A549 (cell line): Measurements from ENCODE around the gene LRFN2. TPM values are rescaled to one million over a fixed set of nuclear protein-coding genes. Genes with fewer than 3 reads are reported as not detected.

ENCODE experiments used
- ATAC-seq, 2 experiments: fragments of 200-7000 bp in 1 of 2; fragments of >200 bp in 1 of 2; cut with Nextera tagmentation in 1 of 2; cut with Tn5 transposase in 1 of 2; 3 replicates each; pipeline versions ENCODE4 v1.8.0 to v1.9.1; 2018 to 2020; ENCODE audit warnings: mild to moderate bottlenecking in 1 of 2, moderate library complexity in 1 of 2
- CTCF ChIA-PET: fragments of 300-600 bp; sonication (Branson Sonifier 250); formaldehyde crosslinking; extraction: SDS; loops from one replicate; lab custom pipeline; 2021; ENCODE audit warnings: antibody characterized with exemption, inconsistent platforms; lab: Yijun Ruan, JAX
- POLR2A ChIA-PET: fragments of 350-600 bp; formaldehyde crosslinking; extraction: SDS; loops from one replicate; lab custom pipeline; 2021; ENCODE audit warnings: antibody characterized with exemption, inconsistent platforms; lab: Yijun Ruan, JAX
- DNase-seq, 2 experiments: peaks; one replicate each; pipeline versions ENCODE4 v3.0.0 to v3.0.0-alpha.2; 2011 to 2016; ENCODE audit warnings: low read depth in 1 of 2, low spot score in 1 of 2
- FAIRE-seq: peaks from 2 replicates; lab custom pipeline; 2011; peaks lifted over from hg19 to GRCh38; lab: Jason Lieb, UNC
- H3K27ac ChIP-seq, 2 experiments: fragments of >200 bp; sonication (Bioruptor Twin); formaldehyde crosslinking; 3 replicates each; pipeline ENCODE4 v1.5.1; 2016 to 2017
- H3K4me1 ChIP-seq: fragments of >200 bp; sonication (Bioruptor Twin); formaldehyde crosslinking; 3 replicates; pipeline ENCODE4 v1.6.1; 2016
- H3K4me2 ChIP-seq: fragments of >200 bp; sonication (Bioruptor Twin); formaldehyde crosslinking; 3 replicates; pipeline ENCODE4 v1.6.1; 2016
- H3K4me3 ChIP-seq: fragments of >200 bp; sonication (Bioruptor Twin); formaldehyde crosslinking; 3 replicates; pipeline ENCODE4 v1.5.1; 2016
- H3K9me3 ChIP-seq: fragments of >200 bp; sonication (Bioruptor Twin); formaldehyde crosslinking; 3 replicates; pipeline ENCODE4 v1.6.1; 2016
- BHLHE40 ChIP-seq: IDR thresholded peaks from 2 replicates; pipeline ENCODE4 v1.6.1; 2012; ENCODE audit warnings: low read depth, low read length, inconsistent platforms
- CEBPB ChIP-seq, 2 experiments: fragments of >200 bp in 1 of 2; sonication (Bioruptor Twin) in 1 of 2; formaldehyde crosslinking in 1 of 2; IDR thresholded peaks; 2 replicates each; pipeline ENCODE4 v1.6.1; 2012 to 2016
- CHD2 ChIP-seq: fragments of 150-350 bp; IDR thresholded peaks from 2 replicates; pipeline ENCODE4 v1.6.1; 2014; ENCODE audit warnings: low read length; ENCODE audit not compliant: partially characterized antibody
- CHD4 ChIP-seq: fragments of 200-600 bp; sonication (generic); IDR thresholded peaks from 2 replicates; pipeline ENCODE4 v1.6.1; 2016; ENCODE audit warnings: antibody characterized with exemption, mild to moderate bottlenecking, borderline replicate concordance
- FOSL2 ChIP-seq, 2 experiments: fragments of 450-650 bp in 1 of 2; fragments of >200 bp in 1 of 2; sonication (Bioruptor Twin) in 1 of 2; formaldehyde crosslinking; IDR thresholded peaks; 2 replicates each; pipeline versions ENCODE4 v1.5.0 to v1.6.1; 2016 to 2020; ENCODE audit warnings: mild to moderate bottlenecking in 1 of 2, moderate library complexity in 1 of 2
- GATA3 ChIP-seq: IDR thresholded peaks from 2 replicates; pipeline ENCODE4 v1.6.1; 2012; ENCODE audit warnings: borderline replicate concordance
- HEYL ChIP-seq: fragments of 250-450 bp; sonication (Bioruptor Pico); IDR thresholded peaks from 2 replicates; pipeline ENCODE4 v1.8.0; 2021; ENCODE audit warnings: mild to moderate bottlenecking, moderate library complexity
- HOXB13 ChIP-seq: fragments of 250-450 bp; sonication (Bioruptor Pico); IDR thresholded peaks from 2 replicates; pipeline ENCODE4 v1.5.0; 2020; ENCODE audit warnings: low read depth, mild to moderate bottlenecking, moderate library complexity
- HOXB5 ChIP-seq: fragments of 250-450 bp; sonication (Bioruptor Pico); IDR thresholded peaks from 2 replicates; pipeline ENCODE4 v1.5.0; 2020; ENCODE audit warnings: mild to moderate bottlenecking, moderate library complexity
- JUN ChIP-seq, 2 experiments: fragments of >200 bp; sonication (Bioruptor Twin); formaldehyde crosslinking; IDR thresholded peaks; 2 replicates in 1 of 2; 3 replicates in 1 of 2; pipeline ENCODE4 v1.6.1; 2016 to 2017
- MYC ChIP-seq: IDR thresholded peaks from 2 replicates; pipeline ENCODE4 v1.6.1; 2012; ENCODE audit warnings: mild to moderate bottlenecking, inconsistent platforms, low read length, improper control_type of control experiment, borderline replicate concordance
- RAD21 ChIP-seq, 2 experiments: fragments of >200 bp in 1 of 2; sonication (Bioruptor Twin) in 1 of 2; formaldehyde crosslinking in 1 of 2; IDR thresholded peaks in 1 of 2; conservative IDR thresholded peaks in 1 of 2; 2 replicates in 1 of 2; 3 replicates in 1 of 2; pipeline ENCODE4 v1.6.1; 2012 to 2018; ENCODE audit warnings: inconsistent platforms in 1 of 2
- RCOR1 ChIP-seq: fragments of 150-350 bp; IDR thresholded peaks from 2 replicates; pipeline ENCODE4 v1.6.1; 2014; ENCODE audit warnings: antibody characterized with exemption, low read length, low read depth
- RNF2 ChIP-seq: fragments of 200-600 bp; sonication (generic); IDR thresholded peaks from 2 replicates; pipeline ENCODE4 v1.6.1; 2016; ENCODE audit warnings: low read depth, mild to moderate bottlenecking, antibody characterized with exemption, moderate library complexity, borderline replicate concordance
- ZC3H11A ChIP-seq: fragments of 450-650 bp; IDR thresholded peaks from 2 replicates; pipeline ENCODE4 v1.6.1; 2014; ENCODE audit warnings: antibody characterized with exemption, mild to moderate bottlenecking
- ZFP36 ChIP-seq: fragments of 450-650 bp; IDR thresholded peaks from 2 replicates; pipeline ENCODE4 v1.6.1; 2014; ENCODE audit warnings: borderline replicate concordance; ENCODE audit not compliant: partially characterized antibody
- WGBS: methylation state at CpG from one replicate; pipeline ENCODE4 v1.1.6; 2017; ENCODE audit errors: missing lambda C conversion rate; 5-methylcytosine and 5-hydroxymethylcytosine counted together
- polyA plus RNA-seq, 4 experiments: library from polyadenylated mRNA; depleted of rRNA in 3 of 4; stranded (reverse); fragments of >200 nt; fragmentation: RNase III in 1 of 4; extraction: RNeasy Plus Mini Kit Qiagen cat#74134 plus additional on column Dnase treatment in 1 of 4; gene quantifications; 2 replicates in 3 of 4; 3 replicates in 1 of 4; pipeline ENCODE4 v1.2.3, GENCODE V29; 2011 to 2017
- TF ChIP-seq, protein P1 (sequence below): IDR thresholded peaks from 2 replicates; pipeline ENCODE4 v1.6.1; 2012; ENCODE audit warnings: low read depth, borderline replicate concordance
- TF ChIP-seq, protein P2 (sequence below): IDR thresholded peaks from 2 replicates; pipeline ENCODE4 v1.6.1; 2012
- TF ChIP-seq, protein P3 (sequence below): fragments of 150-350 bp; IDR thresholded peaks from 2 replicates; pipeline ENCODE4 v1.6.1; 2014; ENCODE audit warnings: low read depth, mild to moderate bottlenecking, low read length
- TF ChIP-seq, protein P4 (sequence below): IDR thresholded peaks from 2 replicates; pipeline ENCODE4 v1.6.1; 2012
- TF ChIP-seq, protein P5 (sequence below): fragments of 250-450 bp; sonication (Bioruptor Pico); IDR thresholded peaks from 2 replicates; pipeline ENCODE4 v1.5.0; 2021; ENCODE audit warnings: mild to moderate bottlenecking, moderate library complexity, borderline replicate concordance

Gene LRFN2
- polyA plus RNA-seq, 2 of the 4 experiments (the other 2 are of a cell fraction) = not detected

DNA sequence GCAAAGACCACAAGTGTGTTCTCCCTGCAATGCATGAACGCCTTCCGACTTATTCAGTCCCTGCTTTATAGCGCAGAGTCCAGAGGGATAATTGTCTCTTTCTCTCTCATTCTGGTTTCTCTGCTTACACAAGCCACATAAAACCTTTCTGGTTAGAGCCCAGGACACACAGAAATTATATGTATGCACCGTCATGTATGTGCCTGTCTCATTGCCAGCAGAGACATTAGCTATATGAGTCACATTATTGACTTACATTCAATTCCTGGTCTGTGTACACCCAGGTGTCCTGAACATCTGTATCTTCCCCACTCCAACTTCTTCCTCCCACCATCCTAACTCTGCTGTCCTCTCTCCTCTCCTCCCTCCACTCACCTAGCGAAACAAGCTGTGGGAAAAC, 44.0 kb downstream of the LRFN2 start:
- WGBS = 44% methylated on average over 5 of the region's 5 CpGs
- Histone ChIP-seq H3K9me3 (no peaks in the 10 kb centered on the region), H3K4me3 (no peak overlapping the region), H3K27ac (no peak overlapping the region), H3K4me1 (no peaks in the 10 kb centered on the region), H3K4me2 (no peak overlapping the region)
- ATAC-seq (no peak), FAIRE-seq (no peak), DNase-seq (no peak)
- ChIA-PET CTCF (no interaction called here), POLR2A (no interaction called here)
- TF ChIP-seq MYC (no peak), HOXB5 (CRISPR knock-in tag) (no peak)

DNA sequence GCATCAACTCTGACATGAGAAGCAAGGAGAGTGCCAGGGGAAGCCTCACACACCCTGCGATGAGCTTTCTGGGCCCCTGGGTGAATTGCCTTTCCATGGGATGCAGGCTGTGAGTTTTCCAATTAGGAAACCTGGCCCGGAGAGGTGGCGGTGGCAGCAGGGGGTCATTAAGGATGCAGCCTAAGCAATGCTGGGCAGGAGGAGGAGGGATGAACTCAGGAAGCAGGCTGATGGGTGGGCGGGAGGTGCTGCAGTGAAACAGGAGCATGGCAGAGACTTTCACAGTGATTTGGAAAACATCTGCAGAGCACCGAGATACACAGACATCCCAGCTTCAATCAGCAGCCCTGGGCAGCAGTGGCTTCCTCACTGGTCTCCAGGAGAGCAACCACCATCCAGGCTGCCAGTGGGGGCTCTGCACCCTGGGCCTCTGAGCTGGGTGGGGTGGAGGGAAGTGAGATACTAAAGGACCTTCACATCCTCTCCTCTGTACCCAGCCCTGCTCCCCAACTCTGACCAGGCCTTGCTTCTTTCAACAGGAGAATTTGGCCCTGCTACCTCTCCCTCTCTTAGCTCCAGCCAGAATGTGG, 44.9 kb downstream of the LRFN2 start:
- DNase-seq (no peak), ATAC-seq (no peak), FAIRE-seq (no peak)
- 28% methylated on average over 4 of the region's 5 CpGs for WGBS
- Histone ChIP-seq H3K4me3 (no peak overlapping the region), H3K4me2 (no peak overlapping the region), H3K4me1 (no peaks in the 10 kb centered on the region), H3K27ac (no peak overlapping the region), H3K9me3 (no peaks in the 10 kb centered on the region)
- TF ChIP-seq RNF2 = no peak
- TF ChIP-seq RAD21 (conservative IDR thresholded peaks at IDR 0.05 in 1 of 2, IDR thresholded peaks at IDR 0.05 in 1 of 2) = no peak
- TF ChIP-seq JUN (IDR thresholded peaks at IDR 0.05) = no peak
- TF ChIP-seq ZFP36 = no peak
- no peak for TF ChIP-seq BHLHE40
- no peak for TF ChIP-seq CHD4
- TF ChIP-seq, protein P1, sequence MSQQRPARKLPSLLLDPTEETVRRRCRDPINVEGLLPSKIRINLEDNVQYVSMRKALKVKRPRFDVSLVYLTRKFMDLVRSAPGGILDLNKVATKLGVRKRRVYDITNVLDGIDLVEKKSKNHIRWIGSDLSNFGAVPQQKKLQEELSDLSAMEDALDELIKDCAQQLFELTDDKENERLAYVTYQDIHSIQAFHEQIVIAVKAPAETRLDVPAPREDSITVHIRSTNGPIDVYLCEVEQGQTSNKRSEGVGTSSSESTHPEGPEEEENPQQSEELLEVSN = no peak
- CTCF ChIA-PET = no interaction called here
- POLR2A ChIA-PET = no interaction called here

DNA sequence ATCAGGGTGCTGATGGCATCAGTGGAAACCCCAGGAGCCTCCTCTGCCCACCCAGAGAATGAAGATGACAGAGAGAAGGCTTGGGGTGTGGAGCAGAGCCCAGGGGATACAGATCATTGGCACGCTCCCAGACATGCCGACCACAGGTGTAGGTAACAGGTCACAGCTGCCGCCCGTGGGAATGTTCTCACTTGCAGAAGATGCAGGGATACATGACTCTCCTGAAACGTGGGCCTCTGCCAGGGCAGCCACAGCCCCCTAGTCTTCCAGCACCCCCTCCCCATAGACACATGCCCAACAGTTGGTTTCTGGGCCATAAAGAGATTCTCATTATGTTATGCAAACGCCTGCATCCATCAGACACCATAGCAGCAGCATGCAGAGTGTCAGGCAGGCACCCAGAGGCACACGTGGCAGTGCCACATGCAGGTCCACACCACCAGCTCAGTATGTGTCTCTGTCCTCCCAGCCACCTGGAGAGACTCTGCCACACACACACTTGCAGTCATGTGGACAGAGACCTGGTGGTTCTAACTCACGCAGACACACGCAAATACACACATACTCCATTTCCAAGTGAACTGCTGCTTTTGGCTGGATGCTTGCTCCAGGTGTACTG, 45.5 kb downstream of the LRFN2 start:
- H3K9me3 ChIP-seq = no peaks in the 10 kb centered on the region
- FAIRE-seq (no peak), ATAC-seq (no peak), DNase-seq (no peak)
- H3K4me2 ChIP-seq = no peak overlapping the region
- WGBS = 65% methylated on average over 2 of the region's 9 CpGs
- TF ChIP-seq, protein P2, sequence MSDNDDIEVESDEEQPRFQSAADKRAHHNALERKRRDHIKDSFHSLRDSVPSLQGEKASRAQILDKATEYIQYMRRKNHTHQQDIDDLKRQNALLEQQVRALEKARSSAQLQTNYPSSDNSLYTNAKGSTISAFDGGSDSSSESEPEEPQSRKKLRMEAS = no peak
- CTCF ChIA-PET = no interaction called here
- no peak overlapping the region for H3K4me3 ChIP-seq
- H3K4me1 ChIP-seq = no peaks in the 10 kb centered on the region
- POLR2A ChIA-PET = no interaction called here
- no peak overlapping the region for H3K27ac ChIP-seq

DNA sequence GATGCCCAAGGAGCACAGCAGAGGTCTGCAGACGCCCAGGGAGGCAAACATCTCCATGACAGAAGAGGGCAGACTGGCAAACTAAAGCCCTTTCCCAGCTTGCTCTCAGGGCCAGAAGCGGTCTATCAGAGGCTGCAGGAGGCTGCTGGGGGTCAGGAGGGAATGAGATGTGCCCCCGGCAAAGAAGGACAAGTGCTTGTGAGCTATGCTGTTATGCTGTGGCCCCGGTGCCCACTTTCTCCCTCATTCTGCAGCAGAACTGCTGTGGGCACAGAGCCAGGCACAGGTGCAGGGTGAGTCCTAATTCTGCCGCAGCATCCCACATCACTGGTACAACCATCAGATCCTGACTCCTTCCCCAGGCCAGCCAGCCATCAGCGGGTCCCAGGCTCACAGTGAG, 46.4 kb downstream of the LRFN2 start:
- H3K4me1 ChIP-seq = no peaks in the 10 kb centered on the region
- CTCF ChIA-PET = no interaction called here
- FAIRE-seq = no peak
- H3K4me3 ChIP-seq = no peak overlapping the region
- H3K9me3 ChIP-seq = no peaks in the 10 kb centered on the region
- POLR2A ChIA-PET = no interaction called here
- DNase-seq = no peak
- no peak for ATAC-seq
- no peak overlapping the region for H3K4me2 ChIP-seq
- 35% methylated on average over 5 of the region's 6 CpGs for WGBS
- H3K27ac ChIP-seq = no peak overlapping the region
- no peak for TF ChIP-seq HOXB5 (CRISPR knock-in tag)
- TF ChIP-seq, protein P3, sequence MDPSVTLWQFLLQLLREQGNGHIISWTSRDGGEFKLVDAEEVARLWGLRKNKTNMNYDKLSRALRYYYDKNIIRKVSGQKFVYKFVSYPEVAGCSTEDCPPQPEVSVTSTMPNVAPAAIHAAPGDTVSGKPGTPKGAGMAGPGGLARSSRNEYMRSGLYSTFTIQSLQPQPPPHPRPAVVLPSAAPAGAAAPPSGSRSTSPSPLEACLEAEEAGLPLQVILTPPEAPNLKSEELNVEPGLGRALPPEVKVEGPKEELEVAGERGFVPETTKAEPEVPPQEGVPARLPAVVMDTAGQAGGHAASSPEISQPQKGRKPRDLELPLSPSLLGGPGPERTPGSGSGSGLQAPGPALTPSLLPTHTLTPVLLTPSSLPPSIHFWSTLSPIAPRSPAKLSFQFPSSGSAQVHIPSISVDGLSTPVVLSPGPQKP = no peak
- no peak for TF ChIP-seq CHD2
- no peak for TF ChIP-seq JUN (IDR thresholded peaks at IDR 0.05)
- TF ChIP-seq ZFP36 = no peak
- TF ChIP-seq CEBPB (IDR thresholded peaks at IDR 0.05) = no peak
- no peak for TF ChIP-seq ZC3H11A
- TF ChIP-seq MYC = no peak
- TF ChIP-seq, protein P4, sequence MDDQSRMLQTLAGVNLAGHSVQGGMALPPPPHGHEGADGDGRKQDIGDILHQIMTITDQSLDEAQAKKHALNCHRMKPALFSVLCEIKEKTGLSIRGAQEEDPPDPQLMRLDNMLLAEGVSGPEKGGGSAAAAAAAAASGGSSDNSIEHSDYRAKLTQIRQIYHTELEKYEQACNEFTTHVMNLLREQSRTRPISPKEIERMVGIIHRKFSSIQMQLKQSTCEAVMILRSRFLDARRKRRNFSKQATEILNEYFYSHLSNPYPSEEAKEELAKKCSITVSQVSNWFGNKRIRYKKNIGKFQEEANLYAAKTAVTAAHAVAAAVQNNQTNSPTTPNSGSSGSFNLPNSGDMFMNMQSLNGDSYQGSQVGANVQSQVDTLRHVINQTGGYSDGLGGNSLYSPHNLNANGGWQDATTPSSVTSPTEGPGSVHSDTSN = no peak
- TF ChIP-seq GATA3 = no peak
- TF ChIP-seq HOXB13 = no peak
- TF ChIP-seq HEYL (CRISPR knock-in tag) = no peak
- TF ChIP-seq FOSL2 (IDR thresholded peaks at IDR 0.05) = no peak
- TF ChIP-seq FOSL2 (CRISPR knock-in tag; IDR thresholded peaks at IDR 0.05) = no peak
- no peak for TF ChIP-seq RCOR1
- TF ChIP-seq, protein P5, sequence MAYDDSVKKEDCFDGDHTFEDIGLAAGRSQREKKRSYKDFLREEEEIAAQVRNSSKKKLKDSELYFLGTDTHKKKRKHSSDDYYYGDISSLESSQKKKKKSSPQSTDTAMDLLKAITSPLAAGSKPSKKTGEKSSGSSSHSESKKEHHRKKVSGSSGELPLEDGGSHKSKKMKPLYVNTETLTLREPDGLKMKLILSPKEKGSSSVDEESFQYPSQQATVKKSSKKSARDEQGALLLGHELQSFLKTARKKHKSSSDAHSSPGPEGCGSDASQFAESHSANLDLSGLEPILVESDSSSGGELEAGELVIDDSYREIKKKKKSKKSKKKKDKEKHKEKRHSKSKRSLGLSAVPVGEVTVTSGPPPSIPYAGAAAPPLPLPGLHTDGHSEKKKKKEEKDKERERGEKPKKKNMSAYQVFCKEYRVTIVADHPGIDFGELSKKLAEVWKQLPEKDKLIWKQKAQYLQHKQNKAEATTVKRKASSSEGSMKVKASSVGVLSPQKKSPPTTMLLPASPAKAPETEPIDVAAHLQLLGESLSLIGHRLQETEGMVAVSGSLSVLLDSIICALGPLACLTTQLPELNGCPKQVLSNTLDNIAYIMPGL (CRISPR knock-in tag) = no peak
